ENCODE data around the gene THAP12. TPM values are rescaled to one million over a fixed set of nuclear protein-coding genes. Genes with fewer than 3 reads are reported as not detected.

THAP12 gene
- total and polyA plus RNA-seq, 2 donors (not counting 3 experiments of a cell fraction or from before 2014, with no cell fraction given): 12.2 to 36.7 TPM

GRCh38 chr11:76365038-76365679 is 15.8 kb downstream of the THAP12 start:
- TF ChIP-seq MAX (IDR thresholded peaks at IDR 0.05; ENCODE audit: insufficient read depth, insufficient read length) (no peak), JUN (IDR thresholded peaks at IDR 0.05; ENCODE audit: borderline replicate concordance, insufficient read depth, insufficient read length, low read depth) (no peak), MYC (IDR thresholded peaks at IDR 0.05; ENCODE audit: low read depth, low read length) (no peak), FOS (IDR thresholded peaks at IDR 0.05; ENCODE audit: borderline replicate concordance, insufficient read depth, low read length) (no peak), POLR2A (IDR thresholded peaks at IDR 0.05; ENCODE audit: low read depth, low read length) (no peak), CTCF (IDR thresholded peaks at IDR 0.05; ENCODE audit: extremely low read depth in 1 of 2, insufficient read depth in 1 of 2, low read depth in 1 of 2, low read length in 2 of 2) (no peak), POLR2AphosphoS5 (IDR thresholded peaks at IDR 0.05; ENCODE audit: insufficient read depth, low read depth, low read length) (no peak), GATA2 (IDR thresholded peaks at IDR 0.05; ENCODE audit: insufficient read depth, insufficient read length, low read depth, low read length) (no peak), EZH2 (IDR thresholded peaks at IDR 0.05; ENCODE audit: borderline replicate concordance, low read depth, low read length, severe bottlenecking) (no peak)
- H3K9me1 ChIP-seq (replicated peaks; ENCODE audit: control insufficient read depth, extremely low read depth, insufficient read depth, low read length): no peaks in the 10 kb centered on the region
- FAIRE-seq (no peak), DNase-seq (ENCODE audit: low read depth, low spot score) (no peak)
- no peaks in the 10 kb centered on the region for H3K36me3 ChIP-seq (ENCODE audit: control insufficient read depth in 2 of 2, extremely low read depth in 1 of 2, insufficient read depth in 2 of 2, low read length in 2 of 2)
- peaks cover 56% of the 10 kb centered on the region for H3K79me2 ChIP-seq (ENCODE audit: control insufficient read depth, insufficient read depth, low read length)
- no peak overlapping the region for H3K4me3 ChIP-seq (replicated peaks in 1 of 3; ENCODE audit: insufficient read depth in 1 of 3, low read depth in 1 of 3, low read length in 3 of 3)
- H3K27ac ChIP-seq (ENCODE audit: insufficient read depth, low read depth, low read length): no peak overlapping the region
- H4K20me1 ChIP-seq (replicated peaks; ENCODE audit: control insufficient read depth, extremely low read depth, insufficient read depth, low read length): peaks cover 3% of the 10 kb centered on the region
- intact Hi-C loops (cut with micrococcal nuclease) (no loop called here), dilution Hi-C loops (cut with MboI; ENCODE audit: extremely low pct_ligation_motif_present, low sequenced_read_pairs) (no loop called here)
- H2AFZ ChIP-seq (ENCODE audit: low read depth, low read length): no peak overlapping the region
- H3K4me1 ChIP-seq (ENCODE audit: control insufficient read depth, extremely low read depth, insufficient read depth, low read length): no peaks in the 10 kb centered on the region
- no peaks in the 10 kb centered on the region for H3K9me3 ChIP-seq (replicated peaks; ENCODE audit: control insufficient read depth, insufficient read depth, low read length)
- H3K9ac ChIP-seq (replicated peaks; ENCODE audit: extremely low read depth, insufficient read depth, low read length): no peak overlapping the region
- POLR2A ChIA-PET: no interaction called here
- CTCF ChIA-PET: interaction anchor here (1.4 to 1.7 kb wide), 2 partner anchors 9 to 10 kb away, joined by 3 to 6 read pairs; no protein-coding TSS in a partner anchor
- BruUV-seq (replicated peaks): no TSS peak
- no peaks in the 10 kb centered on the region for H3K27me3 ChIP-seq (ENCODE audit: control insufficient read depth in 2 of 2, insufficient read depth in 2 of 2, low read length in 2 of 2)
- H3K4me2 ChIP-seq (ENCODE audit: insufficient read depth, low read length): no peak overlapping the region

Data from endothelial cell of umbilical vein (primary cell).